Measurements from ENCODE around the gene GTF3C5. TPM values are rescaled to one million over a fixed set of nuclear protein-coding genes. Genes with fewer than 3 reads are reported as not detected.

GTF3C5 gene
- total RNA-seq, 1 donor from 2014 or later: 95.2 TPM

GRCh38 chr9:133064241-133065069 lies 33.7 kb downstream of the GTF3C5 start:
- Mint-ChIP-seq H3K36me3 (ENCODE audit: unreplicated experiment) (no peaks in the 10 kb centered on the region), H3K4me3 (ENCODE audit: unreplicated experiment) (no peak overlapping the region), H3K27me3 (ENCODE audit: unreplicated experiment) (peaks cover 4% of the 10 kb centered on the region), H3K9me3 (ENCODE audit: unreplicated experiment) (peaks cover 4% of the 10 kb centered on the region), H3K27ac (ENCODE audit: unreplicated experiment) (no peak overlapping the region), H3K4me1 (ENCODE audit: low read depth, unreplicated experiment) (peaks cover 6% of the 10 kb centered on the region)
- no peak for TF ChIP-seq CTCF (IDR thresholded peaks at IDR 0.05; ENCODE audit: partially characterized antibody, unreplicated experiment)
- no peak for DNase-seq

- Mint-ChIP-seq H3K27me3 (ENCODE audit: unreplicated experiment) (peaks cover 4% of the 10 kb centered on the region), H3K36me3 (ENCODE audit: unreplicated experiment) (no peaks in the 10 kb centered on the region), H3K4me3 (ENCODE audit: unreplicated experiment) (no peak overlapping the region), H3K9me3 (ENCODE audit: unreplicated experiment) (peaks cover 4% of the 10 kb centered on the region), H3K27ac (ENCODE audit: unreplicated experiment) (no peak overlapping the region), H3K4me1 (ENCODE audit: low read depth, unreplicated experiment) (peaks cover 3% of the 10 kb centered on the region)
- no peak for TF ChIP-seq CTCF (IDR thresholded peaks at IDR 0.05; ENCODE audit: partially characterized antibody, unreplicated experiment)
- DNase-seq: no peak
Measured at GRCh38 chr9:133065070-133065388, 34.2 kb downstream of the GTF3C5 start.

GRCh38 chr9:133066181-133066983 lies 35.6 kb downstream of the GTF3C5 start:
- Mint-ChIP-seq H3K27me3 (ENCODE audit: unreplicated experiment) (peaks cover 4% of the 10 kb centered on the region), H3K4me1 (ENCODE audit: low read depth, unreplicated experiment) (no peaks in the 10 kb centered on the region), H3K9me3 (ENCODE audit: unreplicated experiment) (peaks cover 4% of the 10 kb centered on the region), H3K27ac (ENCODE audit: unreplicated experiment) (no peak overlapping the region), H3K36me3 (ENCODE audit: unreplicated experiment) (no peaks in the 10 kb centered on the region), H3K4me3 (ENCODE audit: unreplicated experiment) (no peak overlapping the region)
- no peak for TF ChIP-seq CTCF (IDR thresholded peaks at IDR 0.05; ENCODE audit: partially characterized antibody, unreplicated experiment)
- DNase-seq: no peak

- H3K27ac Mint-ChIP-seq (ENCODE audit: unreplicated experiment): no peak overlapping the region
Measured at GRCh38 chr9:133067006-133067405, 36.2 kb downstream of the GTF3C5 start.

More at GRCh38 chr9:133067006-133067405, 36.2 kb downstream of the GTF3C5 start:
- Mint-ChIP-seq H3K4me1 (ENCODE audit: low read depth, unreplicated experiment) (no peaks in the 10 kb centered on the region), H3K4me3 (ENCODE audit: unreplicated experiment) (no peak overlapping the region), H3K9me3 (ENCODE audit: unreplicated experiment) (peaks cover 7% of the 10 kb centered on the region), H3K27me3 (ENCODE audit: unreplicated experiment) (peaks cover 4% of the 10 kb centered on the region), H3K36me3 (ENCODE audit: unreplicated experiment) (no peaks in the 10 kb centered on the region)
- no peak for TF ChIP-seq CTCF (IDR thresholded peaks at IDR 0.05; ENCODE audit: partially characterized antibody, unreplicated experiment)
- no peak for DNase-seq

Data from glutamatergic neuron (in vitro differentiated cells).